Thyroid gland (tissue), 4 donors: ENCODE results near the gene RYR2.

Experiments used
- POLR2A ChIP-seq, 2 donors: fragments of 450-650 bp; IDR thresholded peaks; one replicate each; pipeline ENCODE4 v1.6.1; 2017; ENCODE audit warnings: antibody characterized with exemption in 2 of 2, mild to moderate bottlenecking in 2 of 2, moderate library complexity in 1 of 2
- TF ChIP-seq, protein P1 (sequence below), 6 experiments: fragments of 200-600 bp in 3 of 6; fragments of 450-650 bp in 3 of 6; sonication (generic) in 3 of 6; IDR thresholded peaks; one replicate each; pipeline ENCODE4 v1.5.1; 2016 to 2019; ENCODE audit warnings: antibody characterized with exemption in 6 of 6, mild to moderate bottlenecking in 2 of 6, inconsistent platforms in 1 of 6, moderate library complexity in 1 of 6

DNA sequence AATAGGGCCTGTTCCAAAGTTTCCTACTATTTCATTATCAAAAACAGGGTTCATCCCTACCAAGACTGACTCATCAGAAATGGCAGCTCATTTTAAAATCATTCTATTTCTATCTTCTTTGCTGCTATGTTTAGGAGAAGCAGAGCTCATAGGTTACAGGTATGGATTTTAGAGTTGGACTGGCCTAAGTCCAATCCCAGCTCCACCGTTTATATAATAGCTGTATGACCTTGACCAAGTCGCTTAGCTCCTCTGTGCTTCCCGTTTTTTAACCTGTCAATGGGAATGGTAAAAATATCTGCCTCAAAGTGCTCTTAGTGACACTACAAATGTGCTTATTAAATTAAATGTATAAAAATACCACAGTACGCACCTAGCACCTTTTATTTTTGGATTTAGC is 436.1 kb downstream of the RYR2 start:
- TF ChIP-seq POLR2A (IDR thresholded peaks at IDR 0.05) = no peak
- TF ChIP-seq, protein P1, sequence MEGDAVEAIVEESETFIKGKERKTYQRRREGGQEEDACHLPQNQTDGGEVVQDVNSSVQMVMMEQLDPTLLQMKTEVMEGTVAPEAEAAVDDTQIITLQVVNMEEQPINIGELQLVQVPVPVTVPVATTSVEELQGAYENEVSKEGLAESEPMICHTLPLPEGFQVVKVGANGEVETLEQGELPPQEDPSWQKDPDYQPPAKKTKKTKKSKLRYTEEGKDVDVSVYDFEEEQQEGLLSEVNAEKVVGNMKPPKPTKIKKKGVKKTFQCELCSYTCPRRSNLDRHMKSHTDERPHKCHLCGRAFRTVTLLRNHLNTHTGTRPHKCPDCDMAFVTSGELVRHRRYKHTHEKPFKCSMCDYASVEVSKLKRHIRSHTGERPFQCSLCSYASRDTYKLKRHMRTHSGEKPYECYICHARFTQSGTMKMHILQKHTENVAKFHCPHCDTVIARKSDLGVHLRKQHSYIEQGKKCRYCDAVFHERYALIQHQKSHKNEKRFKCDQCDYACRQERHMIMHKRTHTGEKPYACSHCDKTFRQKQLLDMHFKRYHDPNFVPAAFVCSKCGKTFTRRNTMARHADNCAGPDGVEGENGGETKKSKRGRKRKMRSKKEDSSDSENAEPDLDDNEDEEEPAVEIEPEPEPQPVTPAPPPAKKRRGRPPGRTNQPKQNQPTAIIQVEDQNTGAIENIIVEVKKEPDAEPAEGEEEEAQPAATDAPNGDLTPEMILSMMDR (IDR thresholded peaks at IDR 0.05) = no peak
